Inflammatory macrophage (primary cell): ENCODE data around the gene SEZ6L2.
"Not testable (repeated sequence)": the region's sequence is repeated elsewhere in the genome, so short reads cannot be mapped to it uniquely, and the experiment has no call there.

Experiments used
- DNase-seq, 2 donors: peaks; one replicate each; pipeline ENCODE4 v3.0.0-alpha.2; 2020 to 2022
- total RNA-seq, 18 experiments: gene quantifications; one replicate each; lab custom pipeline; 2026; ENCODE audit warnings: mixed read lengths in 6 of 18, inconsistent platforms in 2 of 18; lab: John Stamatoyannopoulos, UW

The SEZ6L2 gene
- 1.1 to 11.0 (median 3.6) reads per million in 18 experiments for total RNA-seq

DNA sequence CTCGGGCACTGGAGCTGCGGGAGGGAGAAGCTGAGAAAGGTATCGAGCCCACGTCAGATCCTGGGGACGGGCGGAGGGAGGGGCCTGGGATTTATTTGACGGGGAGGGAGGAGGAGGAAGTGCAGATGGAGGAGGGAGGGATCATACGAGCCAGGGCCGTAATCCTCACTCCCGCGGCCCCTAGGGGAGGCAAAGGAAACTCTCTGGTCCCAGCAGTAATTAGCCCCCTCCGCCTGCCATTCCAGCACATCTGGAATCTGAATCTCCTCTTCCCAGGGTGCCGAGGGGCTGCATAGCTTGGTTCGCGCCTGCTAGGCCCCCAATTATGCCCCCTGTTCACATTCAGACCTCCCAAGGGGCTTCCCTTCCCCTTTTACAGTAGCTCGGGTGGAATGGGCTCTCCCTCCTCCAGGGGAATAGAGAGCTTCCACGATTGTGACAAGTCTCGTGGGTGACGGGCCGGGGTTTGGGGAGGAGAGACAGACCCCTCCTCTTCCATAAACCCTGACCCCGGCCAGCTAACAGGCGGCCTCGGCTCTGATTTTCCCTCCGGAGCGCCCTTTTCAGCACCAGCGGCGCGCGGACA lies at the start of gene SEZ6L2:
Gene SEZ6L2 (minus strand): TSS at position 35 of the 586 bp plus-strand sequence. CDS start 531 bp downstream, outside the sequence.
- peak; percentile 50 to 58 for DNase-seq

DNA sequence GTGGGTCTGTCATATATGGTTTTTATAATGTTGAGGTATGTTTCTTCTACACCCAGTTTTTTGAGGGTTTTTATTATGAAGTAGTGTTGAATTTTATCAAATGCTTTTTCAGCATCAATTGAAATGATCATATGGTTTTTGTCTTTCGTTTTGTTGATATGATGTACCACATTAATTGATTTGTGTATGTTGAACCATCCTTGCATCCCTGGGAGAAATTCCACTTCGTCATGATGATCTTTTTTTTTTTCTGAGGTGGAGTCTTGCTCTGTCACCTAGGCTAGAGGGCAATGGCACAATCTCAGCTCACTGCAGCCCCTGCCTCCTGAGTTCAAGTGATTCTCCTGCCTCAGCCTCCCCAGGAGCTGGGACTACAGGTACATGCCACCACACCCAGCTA lies 48.5 kb upstream of the SEZ6L2 start:
- no peak for DNase-seq

DNA sequence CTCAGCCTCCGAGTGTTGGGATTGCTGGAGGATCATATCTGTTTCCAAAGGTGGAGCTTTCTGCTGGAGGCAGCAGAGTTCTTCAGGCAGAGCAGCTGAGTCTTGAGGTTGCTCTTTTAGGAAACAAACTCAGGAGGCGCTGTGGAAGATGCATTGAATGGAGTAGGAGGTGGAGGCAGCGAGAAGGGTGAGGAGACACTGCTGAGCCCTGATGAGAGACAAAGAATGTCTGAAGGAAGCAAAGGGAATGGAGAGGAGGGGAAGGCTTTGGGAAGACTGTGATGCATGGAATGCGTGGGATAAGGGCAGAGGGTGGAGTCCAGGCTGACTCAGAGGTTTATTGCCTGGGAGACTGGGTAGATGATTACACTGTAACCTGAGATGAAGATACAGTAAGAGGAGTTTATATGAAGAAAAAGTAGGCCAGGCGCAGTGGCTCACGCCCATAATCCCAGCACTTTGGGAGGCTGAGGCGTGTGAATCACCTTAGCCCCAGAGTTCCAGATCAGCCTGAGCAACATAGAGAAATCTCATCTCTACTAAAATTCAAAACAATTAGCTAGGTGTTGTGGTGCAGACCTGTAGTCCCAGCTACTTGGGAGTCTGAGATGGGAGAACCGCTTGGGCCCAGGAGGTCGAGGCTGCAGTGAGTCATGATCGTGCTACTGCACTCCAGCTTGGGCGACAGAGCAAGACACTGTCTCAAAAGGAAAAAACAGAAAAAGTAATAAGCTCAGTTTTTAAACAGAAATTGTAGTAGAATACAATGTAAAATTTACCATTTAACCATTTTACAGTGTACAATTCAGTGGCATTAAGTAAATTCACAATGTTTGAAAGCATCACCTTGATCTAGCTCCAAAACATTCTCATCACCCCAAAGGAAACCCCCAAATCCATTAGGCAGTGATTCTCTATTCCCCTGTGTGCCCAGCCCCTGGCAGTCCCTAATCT lies 44.8 kb upstream of the SEZ6L2 start:
- no peak for DNase-seq

DNA sequence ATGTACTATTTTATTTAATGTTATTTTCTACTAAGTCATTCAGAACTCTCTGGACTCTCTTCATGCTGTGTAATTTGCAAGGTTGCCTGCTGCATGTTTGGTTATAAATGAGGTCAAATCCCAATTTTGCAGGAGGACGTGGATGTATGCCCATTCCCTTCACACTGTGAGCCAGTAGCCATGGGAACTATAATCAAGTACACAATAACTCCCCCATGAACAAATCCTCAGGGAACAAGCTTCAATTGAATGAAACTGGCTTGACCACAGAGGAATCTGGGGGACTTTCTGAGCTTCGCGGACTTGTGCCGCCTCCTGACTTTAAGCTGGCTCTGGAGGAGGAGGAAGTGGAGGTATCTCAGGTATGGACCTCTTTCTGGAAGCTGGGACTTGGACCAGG lies 41.3 kb upstream of the SEZ6L2 start:
- no peak for DNase-seq

GRCh38 chr16:29931750-29932149 lies 32.4 kb upstream of the SEZ6L2 start:
- DNase-seq = not testable (repeated sequence)

DNA sequence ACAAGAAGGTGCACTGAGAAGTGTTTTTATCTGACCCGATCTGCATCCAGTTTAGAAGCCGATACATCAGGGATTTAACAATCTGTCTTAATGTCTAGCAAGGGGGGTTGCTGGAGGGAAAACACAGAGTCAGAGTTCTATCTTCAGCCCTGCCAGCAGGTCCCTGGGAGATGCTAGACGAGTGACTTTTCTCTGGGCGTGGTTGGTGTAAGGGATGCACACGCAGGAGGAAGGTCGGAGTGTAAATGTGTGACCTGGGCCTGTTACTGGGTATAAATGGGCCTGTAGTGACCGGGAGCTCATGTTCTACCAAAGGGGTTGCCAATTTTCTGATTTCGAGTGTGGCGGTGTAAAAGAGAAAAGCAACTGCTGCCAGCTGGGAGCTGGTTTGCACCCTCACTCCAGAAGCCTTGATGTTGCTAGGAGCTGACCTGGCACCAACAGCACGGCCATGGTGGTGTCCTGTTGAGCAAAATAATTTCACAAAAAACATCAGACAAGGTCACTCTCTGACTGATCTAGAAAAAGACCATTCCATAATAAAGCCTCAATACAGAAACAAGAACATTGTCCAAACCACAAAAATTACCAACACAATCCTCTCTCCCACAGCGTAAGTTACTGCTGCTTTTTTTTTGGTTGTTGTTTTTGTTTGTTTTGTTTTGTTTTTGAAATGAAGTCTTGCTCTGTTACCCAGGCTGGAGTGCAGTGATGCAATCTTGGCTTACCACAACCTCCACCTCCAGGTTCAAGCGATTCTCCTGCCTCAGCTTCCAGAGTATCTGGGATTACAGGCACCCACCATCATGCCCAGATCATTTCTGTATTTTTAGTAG lies 27.9 kb upstream of the SEZ6L2 start:
- peak in 1 of 2 donors; percentile 3 for DNase-seq

DNA sequence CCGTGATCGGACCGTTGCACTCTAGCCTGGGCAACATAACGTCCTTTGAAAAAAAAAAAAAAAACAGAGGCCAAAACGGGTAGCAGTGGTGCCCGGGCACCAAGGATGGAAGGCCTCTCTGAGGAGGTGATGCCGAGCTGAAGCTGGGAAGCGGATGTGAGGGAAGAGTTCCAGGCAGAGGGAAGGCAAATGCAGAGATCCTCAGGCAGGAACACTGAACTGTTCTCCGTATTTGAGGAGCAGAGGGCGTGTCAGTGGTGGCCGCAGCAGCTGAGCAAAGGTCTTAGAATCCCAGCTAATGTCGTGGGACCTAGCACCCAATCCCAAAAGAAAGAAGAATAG lies 27.3 kb upstream of the SEZ6L2 start:
- no peak for DNase-seq

GRCh38 chr16:29925781-29926710 lies 26.7 kb upstream of the SEZ6L2 start, which contains the start of gene KCTD13:
Gene KCTD13, minus strand, starts transcription at chr16:29926226. Its CDS starts 193 bp downstream, at chr16:29926033.
- peak; percentile 92 for DNase-seq

DNA sequence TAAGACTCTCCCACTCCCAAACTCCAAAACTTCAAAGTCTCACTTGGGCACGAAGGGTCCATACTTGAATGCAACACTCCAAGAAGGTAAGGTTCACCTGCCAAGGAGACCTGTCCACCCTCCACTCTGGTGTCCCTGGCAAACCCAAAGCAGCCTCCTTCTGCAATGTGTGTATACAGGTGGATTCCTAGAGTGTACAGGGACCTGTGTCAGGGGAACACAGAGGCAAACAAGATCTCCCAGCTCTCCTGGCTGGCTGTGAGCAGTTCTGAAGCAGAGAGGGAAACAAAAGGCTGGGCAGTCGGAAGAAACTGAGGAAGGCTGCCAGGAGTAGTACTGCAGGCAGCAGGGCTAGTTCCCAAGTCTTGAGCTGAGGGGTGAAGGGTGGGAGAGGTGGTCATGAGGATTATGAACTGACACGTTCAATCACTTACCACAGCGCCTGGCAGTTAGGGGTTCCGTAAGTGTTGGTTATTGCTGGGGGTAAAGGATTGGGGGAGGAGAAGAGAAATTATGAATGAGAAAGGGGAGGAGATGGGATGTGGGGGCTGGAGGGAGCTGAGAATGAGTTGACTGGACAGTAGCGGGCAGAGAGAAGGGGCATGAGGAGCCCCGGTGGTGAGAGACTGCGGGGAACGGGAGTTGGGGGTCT lies 25.9 kb upstream of the SEZ6L2 start:
- DNase-seq = peak in 1 of 2 donors; percentile 17

DNA sequence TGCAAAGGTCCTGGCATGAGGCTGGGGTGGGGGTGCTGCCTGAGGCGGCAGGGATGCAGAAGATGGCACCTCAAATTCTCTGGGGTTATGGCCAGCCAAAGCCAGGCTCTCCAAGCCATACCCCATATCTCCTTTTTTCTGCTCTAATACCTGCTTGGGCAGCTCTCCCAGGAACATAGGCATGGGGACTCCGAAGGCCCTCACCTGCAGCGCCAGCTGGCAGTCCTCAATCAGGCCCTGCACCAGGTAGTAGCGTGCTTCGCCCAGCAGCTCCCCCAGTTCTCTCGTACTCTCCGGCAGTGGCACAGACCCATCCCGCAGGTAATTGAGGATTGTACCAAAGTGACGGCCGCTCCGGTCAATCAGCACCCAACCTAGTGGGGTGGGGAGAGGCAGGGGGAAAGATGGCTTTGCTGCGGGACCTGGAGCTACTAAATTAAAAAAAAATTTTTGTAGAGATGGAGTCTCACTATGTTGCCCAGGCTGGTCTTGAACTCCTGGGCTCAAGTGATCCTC lies 23.7 kb upstream of the SEZ6L2 start:
- no peak for DNase-seq

DNA sequence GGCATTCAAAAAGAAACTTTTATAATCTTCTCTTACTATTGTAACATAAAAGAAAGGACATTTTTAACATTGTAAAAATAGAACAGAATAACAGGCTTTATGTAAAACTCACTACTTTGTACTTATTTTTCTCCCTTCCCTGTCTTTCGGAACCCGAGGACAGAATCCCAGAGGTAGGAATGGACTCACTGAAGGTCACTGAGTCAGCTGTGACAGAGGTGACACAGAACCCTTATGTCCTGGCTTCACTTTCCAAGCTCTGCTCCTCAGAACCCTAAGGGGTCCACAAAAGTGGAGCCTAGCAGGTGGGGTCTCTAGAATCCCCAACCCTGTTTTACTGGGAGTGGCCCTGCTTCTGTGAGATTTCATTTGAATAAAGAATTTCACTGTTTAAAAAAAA lies 23.0 kb upstream of the SEZ6L2 start:
- no peak for DNase-seq

DNA sequence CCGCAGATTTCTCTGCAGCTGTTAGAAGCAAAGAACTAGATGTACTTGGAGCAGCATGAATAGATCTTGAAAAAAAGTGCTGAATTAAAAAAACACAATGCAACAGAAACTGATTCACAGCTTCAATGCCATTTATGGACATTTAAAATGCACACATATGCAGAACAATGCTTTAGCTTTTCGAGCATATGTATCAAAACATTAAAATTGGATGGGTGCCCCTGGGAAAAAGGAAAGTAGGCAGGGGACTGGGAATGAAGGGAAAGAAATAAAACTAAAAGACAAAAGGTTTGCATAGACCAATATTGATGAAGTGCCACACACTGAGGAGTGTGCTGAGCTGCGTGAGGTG lies 21.7 kb upstream of the SEZ6L2 start:
- no peak for DNase-seq

GRCh38 chr16:29920288-29921033 lies 21.1 kb upstream of the SEZ6L2 start:
- DNase-seq = no peak

DNA sequence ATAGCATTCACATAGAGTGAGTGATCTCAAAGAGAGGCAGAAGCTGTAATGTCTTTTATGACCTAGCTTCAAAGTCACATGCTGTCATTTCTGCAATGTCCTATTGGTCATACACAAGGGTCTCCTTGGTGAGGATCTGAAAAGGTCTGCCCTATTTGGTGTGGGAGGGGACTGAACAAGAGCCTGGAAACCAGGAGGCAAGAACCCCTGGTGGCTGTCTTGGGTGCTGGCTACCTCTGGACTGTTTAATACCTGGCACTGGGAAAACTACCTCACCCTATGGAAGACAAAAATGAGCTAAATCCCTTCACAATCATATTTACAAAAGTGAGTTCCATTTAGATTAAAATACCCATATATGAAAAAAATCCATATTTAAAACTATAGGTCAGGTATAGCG lies 17.6 kb upstream of the SEZ6L2 start:
- DNase-seq = peak; percentile 4 to 26

GRCh38 chr16:29915590-29916247 lies 16.4 kb upstream of the SEZ6L2 start:
- DNase-seq = no peak

GRCh38 chr16:29913514-29913913 lies 14.2 kb upstream of the SEZ6L2 start:
- no peak for DNase-seq

- no peak for DNase-seq
These were observed 12.7 kb upstream of the SEZ6L2 start for GRCh38 chr16:29912087-29912486.

DNA sequence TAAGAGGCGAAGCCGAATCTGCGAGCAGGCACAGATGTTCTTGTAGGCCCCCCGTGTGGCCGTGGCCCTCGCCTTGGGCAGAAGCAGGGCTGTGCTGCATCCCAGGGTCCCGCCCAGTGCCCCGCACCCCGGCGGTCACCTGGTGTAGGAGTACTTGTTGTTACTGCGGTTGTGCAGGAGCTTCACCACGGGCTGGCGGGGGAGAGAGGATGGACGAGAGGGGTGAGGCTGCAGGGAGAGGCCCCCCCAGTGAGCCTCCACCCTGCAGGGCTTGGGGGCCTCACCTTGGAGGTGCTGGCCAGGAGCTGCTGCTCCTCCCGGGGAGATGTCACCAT lies 12.3 kb upstream of the SEZ6L2 start:
- no peak for DNase-seq

GRCh38 chr16:29910819-29911675 lies 11.7 kb upstream of the SEZ6L2 start:
- DNase-seq = no peak
